NB4 (cell line): ENCODE results near the gene LRMDA.

Experiments
- POLR2A ChIP-seq: IDR thresholded peaks from 2 replicates; pipeline ENCODE4 v1.6.1; 2011; ENCODE audit warnings: mild to moderate bottlenecking; ENCODE audit not compliant: insufficient read length; ENCODE audit errors: extremely low read depth
- TF ChIP-seq, protein P1 (sequence below): IDR thresholded peaks from one replicate; pipeline ENCODE4 v1.5.1; 2012; ENCODE audit warnings: low read depth, low read length

DNA sequence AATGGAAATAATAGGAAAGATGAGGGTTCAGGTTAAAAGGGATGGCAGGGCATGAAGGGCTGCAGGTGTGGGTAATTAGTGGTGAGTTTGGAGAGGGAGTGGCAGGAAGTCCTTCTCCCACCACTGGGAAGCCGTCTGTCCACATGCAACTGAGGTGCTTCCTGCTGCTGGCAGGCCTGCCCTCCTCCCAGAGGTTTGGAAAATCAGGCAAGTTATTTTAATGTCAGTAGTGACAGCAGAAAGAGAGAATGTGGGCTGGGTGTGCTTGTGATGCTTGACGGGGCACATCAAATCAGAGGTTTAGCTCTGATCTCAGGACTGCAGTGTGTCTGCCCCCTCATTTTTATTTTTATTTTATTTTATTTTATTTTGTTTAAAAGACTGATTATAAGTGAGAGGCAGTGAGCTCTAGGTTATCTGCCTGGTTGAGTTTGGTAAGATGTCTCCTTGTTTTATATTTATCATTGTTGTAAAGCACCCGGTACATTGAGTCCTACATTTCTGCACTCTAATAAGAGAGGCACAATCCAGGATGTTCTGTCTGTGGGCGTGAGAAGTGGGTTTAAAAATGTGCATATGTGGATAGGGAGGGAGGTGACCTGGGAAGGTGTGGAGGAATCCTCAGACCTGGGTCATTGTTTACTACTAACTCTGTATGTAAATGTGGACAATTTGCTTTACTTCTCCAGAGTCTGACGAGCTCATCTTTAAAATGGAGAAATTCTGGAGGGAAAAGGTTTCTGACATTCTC lies 504.4 kb downstream of the LRMDA start:
- TF ChIP-seq, protein P1, sequence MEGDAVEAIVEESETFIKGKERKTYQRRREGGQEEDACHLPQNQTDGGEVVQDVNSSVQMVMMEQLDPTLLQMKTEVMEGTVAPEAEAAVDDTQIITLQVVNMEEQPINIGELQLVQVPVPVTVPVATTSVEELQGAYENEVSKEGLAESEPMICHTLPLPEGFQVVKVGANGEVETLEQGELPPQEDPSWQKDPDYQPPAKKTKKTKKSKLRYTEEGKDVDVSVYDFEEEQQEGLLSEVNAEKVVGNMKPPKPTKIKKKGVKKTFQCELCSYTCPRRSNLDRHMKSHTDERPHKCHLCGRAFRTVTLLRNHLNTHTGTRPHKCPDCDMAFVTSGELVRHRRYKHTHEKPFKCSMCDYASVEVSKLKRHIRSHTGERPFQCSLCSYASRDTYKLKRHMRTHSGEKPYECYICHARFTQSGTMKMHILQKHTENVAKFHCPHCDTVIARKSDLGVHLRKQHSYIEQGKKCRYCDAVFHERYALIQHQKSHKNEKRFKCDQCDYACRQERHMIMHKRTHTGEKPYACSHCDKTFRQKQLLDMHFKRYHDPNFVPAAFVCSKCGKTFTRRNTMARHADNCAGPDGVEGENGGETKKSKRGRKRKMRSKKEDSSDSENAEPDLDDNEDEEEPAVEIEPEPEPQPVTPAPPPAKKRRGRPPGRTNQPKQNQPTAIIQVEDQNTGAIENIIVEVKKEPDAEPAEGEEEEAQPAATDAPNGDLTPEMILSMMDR = no peak
- no peak for TF ChIP-seq POLR2A
